ENCODE measurements around the gene NAA15. TPM values are rescaled to one million over a fixed set of nuclear protein-coding genes. Genes with fewer than 3 reads are reported as not detected.
A peak's percentile ranks its signal among the peaks of the same experiment; 100 is the strongest.

NAA15 gene
- total RNA-seq, 1 donor from 2014 or later = 52.8 TPM

DNA sequence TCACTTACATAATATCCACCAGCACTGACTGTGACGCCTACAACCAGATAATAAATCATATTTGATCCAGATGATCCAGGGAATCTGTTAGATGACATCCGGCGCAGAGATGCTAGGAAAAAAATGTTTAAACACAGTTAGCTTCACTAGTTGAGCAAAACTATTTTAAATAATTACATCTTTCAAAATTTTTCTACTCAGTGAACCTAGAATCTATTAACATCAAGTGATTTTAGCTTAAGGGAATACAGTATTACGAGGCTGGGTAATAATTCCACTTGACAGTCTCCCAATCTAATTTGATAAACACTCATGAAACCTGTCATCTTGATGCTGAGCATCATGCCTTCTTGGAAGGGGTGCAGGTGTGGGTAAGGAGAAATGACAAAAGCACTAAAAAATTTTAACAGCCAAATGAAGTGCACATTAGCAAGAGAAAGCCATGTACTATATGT, 26.0 kb upstream of the NAA15 start:
- H3K36me3 Mint-ChIP-seq (ENCODE audit: insufficient read depth) = no peaks in the 10 kb centered on the region
- TF ChIP-seq, protein P1, sequence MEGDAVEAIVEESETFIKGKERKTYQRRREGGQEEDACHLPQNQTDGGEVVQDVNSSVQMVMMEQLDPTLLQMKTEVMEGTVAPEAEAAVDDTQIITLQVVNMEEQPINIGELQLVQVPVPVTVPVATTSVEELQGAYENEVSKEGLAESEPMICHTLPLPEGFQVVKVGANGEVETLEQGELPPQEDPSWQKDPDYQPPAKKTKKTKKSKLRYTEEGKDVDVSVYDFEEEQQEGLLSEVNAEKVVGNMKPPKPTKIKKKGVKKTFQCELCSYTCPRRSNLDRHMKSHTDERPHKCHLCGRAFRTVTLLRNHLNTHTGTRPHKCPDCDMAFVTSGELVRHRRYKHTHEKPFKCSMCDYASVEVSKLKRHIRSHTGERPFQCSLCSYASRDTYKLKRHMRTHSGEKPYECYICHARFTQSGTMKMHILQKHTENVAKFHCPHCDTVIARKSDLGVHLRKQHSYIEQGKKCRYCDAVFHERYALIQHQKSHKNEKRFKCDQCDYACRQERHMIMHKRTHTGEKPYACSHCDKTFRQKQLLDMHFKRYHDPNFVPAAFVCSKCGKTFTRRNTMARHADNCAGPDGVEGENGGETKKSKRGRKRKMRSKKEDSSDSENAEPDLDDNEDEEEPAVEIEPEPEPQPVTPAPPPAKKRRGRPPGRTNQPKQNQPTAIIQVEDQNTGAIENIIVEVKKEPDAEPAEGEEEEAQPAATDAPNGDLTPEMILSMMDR (IDR thresholded peaks at IDR 0.05; ENCODE audit: unreplicated experiment) = no peak
- H3K27me3 Mint-ChIP-seq = peaks cover 37% of the 10 kb centered on the region
- H3K9me3 Mint-ChIP-seq (ENCODE audit: low read depth) = no peaks in the 10 kb centered on the region
- peaks cover 3% of the 10 kb centered on the region for H3K4me1 Mint-ChIP-seq (ENCODE audit: low read depth)
- no peak overlapping the region for H3K27ac Mint-ChIP-seq
- DNase-seq (ENCODE audit: low spot score, unreplicated experiment) = no peak
- no peak overlapping the region for H3K4me3 Mint-ChIP-seq (ENCODE audit: low read depth)

DNA sequence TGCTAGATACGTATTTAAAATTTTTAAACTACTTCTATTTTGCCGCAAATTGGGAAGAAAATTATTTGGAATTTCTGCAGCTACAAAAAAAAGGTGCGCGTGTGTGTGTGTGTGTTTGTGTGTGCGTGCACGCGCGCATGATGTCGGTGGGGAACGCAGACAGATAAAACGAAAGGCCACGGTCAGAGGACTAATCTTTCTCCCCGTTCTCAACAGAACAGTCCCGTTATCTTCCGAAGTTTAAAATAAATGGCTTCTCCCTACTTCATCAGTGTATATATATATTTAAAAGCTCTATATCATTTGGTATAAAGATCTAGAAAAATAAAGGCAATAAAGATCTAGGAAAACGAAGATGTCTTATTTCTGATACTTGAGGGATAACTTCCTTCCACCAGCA, 22.8 kb upstream of the NAA15 start:
- DNase-seq (ENCODE audit: low spot score, unreplicated experiment) = no peak
- peaks cover 3% of the 10 kb centered on the region for H3K4me1 Mint-ChIP-seq (ENCODE audit: low read depth)
- peaks cover 55% of the 10 kb centered on the region for H3K27me3 Mint-ChIP-seq
- no peaks in the 10 kb centered on the region for H3K36me3 Mint-ChIP-seq (ENCODE audit: insufficient read depth)
- TF ChIP-seq, protein P1 (IDR thresholded peaks at IDR 0.05; ENCODE audit: unreplicated experiment) = no peak
- no peaks in the 10 kb centered on the region for H3K9me3 Mint-ChIP-seq (ENCODE audit: low read depth)
- no peak overlapping the region for H3K4me3 Mint-ChIP-seq (ENCODE audit: low read depth)
- H3K27ac Mint-ChIP-seq = no peak overlapping the region

DNA sequence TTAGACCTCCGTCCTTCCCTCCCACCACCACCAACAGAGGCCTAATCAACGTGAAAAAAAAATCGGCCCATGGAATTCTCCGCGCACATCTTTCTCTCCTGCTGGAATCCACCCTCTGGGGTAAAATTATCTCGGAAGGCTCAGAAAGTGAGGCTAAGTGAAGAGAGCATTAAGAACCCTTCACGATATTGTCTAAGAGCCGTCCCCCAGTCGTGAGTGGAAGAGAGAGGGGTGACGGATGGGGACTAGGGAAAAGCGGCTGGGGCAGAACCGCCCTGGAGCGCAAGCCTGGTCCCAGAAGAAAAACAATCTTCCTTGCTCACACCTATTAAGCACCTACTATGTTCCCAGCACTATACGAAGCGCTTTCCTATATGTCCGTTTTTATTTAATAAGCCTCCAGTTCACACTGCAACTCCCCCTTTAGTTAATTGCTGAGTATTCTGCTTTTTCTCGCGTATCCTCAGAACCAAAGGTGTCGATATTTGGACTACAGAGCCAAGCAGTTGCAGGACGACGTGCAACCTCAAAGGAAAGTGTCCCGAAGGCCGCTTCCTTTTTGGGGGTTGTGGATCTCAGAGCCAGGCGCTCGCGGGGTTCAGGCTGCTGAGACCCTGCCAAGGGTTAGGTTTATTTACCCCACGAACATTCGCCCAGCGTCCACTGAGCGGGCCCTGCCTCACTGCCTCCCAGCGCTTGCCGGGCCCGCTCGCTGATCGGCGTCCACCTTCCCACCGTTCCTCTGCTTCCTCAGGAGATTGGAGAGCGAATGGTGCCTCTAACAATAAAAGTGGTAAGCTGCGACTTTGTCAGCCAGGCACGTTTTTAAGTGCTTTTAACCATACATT, 22.2 kb upstream of the NAA15 start:
- Mint-ChIP-seq H3K27me3 (peaks cover 55% of the 10 kb centered on the region), H3K36me3 (ENCODE audit: insufficient read depth) (no peaks in the 10 kb centered on the region), H3K4me3 (ENCODE audit: low read depth) (peak overlapping the region; percentile 62), H3K4me1 (ENCODE audit: low read depth) (peaks cover 3% of the 10 kb centered on the region), H3K9me3 (ENCODE audit: low read depth) (no peaks in the 10 kb centered on the region), H3K27ac (no peak overlapping the region)
- DNase-seq (ENCODE audit: low spot score, unreplicated experiment) = no peak
- TF ChIP-seq, protein P1 (IDR thresholded peaks at IDR 0.05; ENCODE audit: unreplicated experiment) = no peak

DNA sequence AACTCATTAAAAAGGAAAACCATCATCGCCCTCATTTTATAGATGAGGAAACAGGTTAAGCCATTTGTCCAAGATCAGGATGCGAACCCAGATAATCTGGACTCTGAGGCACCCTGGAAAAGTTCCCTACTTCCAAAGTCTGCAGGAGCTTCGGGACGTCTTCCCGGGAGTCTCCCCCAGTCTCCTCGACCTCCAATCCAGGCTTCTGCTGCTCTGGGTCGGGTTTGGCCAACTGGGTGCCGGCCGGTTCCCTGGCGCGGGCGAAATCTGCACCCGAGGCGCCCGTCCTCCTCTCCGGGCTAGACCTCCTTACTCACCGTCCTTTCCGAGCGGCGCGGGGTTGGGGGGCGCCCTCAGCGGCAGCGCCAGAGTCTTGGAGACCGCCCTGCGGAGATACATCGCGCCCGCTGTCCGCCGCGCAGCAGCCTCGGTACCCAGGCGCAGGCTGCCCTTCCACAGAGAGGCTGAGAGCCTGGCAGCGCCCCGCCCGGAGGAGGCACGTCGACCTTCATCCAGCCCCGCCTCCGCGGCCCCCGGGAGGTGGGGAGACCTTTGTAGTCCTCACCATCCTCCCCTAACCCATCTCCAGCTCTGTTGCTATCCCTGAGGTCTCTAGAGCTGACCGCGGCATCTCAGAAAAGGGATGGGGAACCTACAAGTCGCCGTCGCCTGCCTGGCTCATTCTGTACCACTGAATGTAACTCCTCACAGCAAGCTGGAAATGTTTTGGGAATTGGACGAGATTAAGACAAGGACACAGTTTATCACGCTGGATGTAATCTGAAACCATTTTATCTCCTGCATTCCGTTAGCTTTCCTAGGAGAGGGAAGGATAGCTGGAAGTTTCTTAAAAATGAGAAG, 21.3 kb upstream of the NAA15 start, which contains the start of gene MGARP:
Gene MGARP, minus strand, starts transcription at position 466 of the 861 bp plus-strand sequence. Its CDS starts 67 bp downstream, at position 399.
- DNase-seq (ENCODE audit: low spot score, unreplicated experiment) = peak; percentile 11
- H3K27ac Mint-ChIP-seq = no peak within 1 kb of the TSS
- peaks cover 55% of the 10 kb centered on the region for H3K27me3 Mint-ChIP-seq
- H3K36me3 Mint-ChIP-seq (ENCODE audit: insufficient read depth) = peaks cover 4% of the 10 kb centered on the region
- peaks cover 3% of the 10 kb centered on the region for H3K4me1 Mint-ChIP-seq (ENCODE audit: low read depth)
- H3K9me3 Mint-ChIP-seq (ENCODE audit: low read depth) = peaks cover 4% of the 10 kb centered on the region
- TF ChIP-seq, protein P1 (IDR thresholded peaks at IDR 0.05; ENCODE audit: unreplicated experiment) = no peak
- peak within 1 kb of the TSS; percentile 62 for H3K4me3 Mint-ChIP-seq (ENCODE audit: low read depth)

DNA sequence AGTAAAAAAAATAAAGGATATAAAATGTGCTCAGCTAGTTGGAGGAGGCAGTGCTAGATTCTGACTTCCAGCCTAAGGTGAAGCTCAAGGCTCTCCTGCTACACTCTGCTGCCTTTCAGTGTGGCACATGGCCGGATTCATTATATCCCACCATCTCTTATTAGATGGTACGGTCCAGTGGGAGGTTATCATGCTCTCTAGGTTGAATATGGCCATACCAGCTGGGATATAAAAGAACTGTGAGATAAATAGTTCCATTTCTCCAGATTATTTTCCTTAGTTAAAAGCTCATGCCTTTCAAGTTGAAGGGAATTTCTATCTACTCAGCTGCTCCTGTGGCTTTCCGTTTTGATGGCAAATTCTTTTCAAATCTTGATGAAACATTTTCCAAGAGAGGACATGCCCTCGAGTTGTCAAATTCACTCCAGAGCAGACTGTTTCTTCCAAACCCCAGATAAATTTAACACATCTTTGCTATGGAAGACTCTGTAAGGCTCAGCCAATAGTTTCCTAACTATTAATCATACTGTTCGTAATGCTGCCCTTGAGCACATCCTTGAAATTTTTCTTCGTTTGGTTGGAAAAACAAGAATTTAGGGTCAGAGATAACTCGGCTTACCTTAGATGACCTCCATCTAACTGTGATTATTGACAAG, 19.1 kb upstream of the NAA15 start:
- no peak overlapping the region for H3K27ac Mint-ChIP-seq
- DNase-seq (ENCODE audit: low spot score, unreplicated experiment) = no peak
- TF ChIP-seq, protein P1 (IDR thresholded peaks at IDR 0.05; ENCODE audit: unreplicated experiment) = no peak
- peaks cover 4% of the 10 kb centered on the region for H3K36me3 Mint-ChIP-seq (ENCODE audit: insufficient read depth)
- peaks cover 4% of the 10 kb centered on the region for H3K9me3 Mint-ChIP-seq (ENCODE audit: low read depth)
- peaks cover 3% of the 10 kb centered on the region for H3K4me1 Mint-ChIP-seq (ENCODE audit: low read depth)
- peaks cover 45% of the 10 kb centered on the region for H3K27me3 Mint-ChIP-seq
- no peak overlapping the region for H3K4me3 Mint-ChIP-seq (ENCODE audit: low read depth)

Measured in progenitor cell of endocrine pancreas (in vitro differentiated cells).